GM19372 (cell line): ENCODE measurements around the gene PRSS36.
"Not testable (repeated sequence)": the region's sequence is repeated elsewhere in the genome, so short reads cannot be mapped to it uniquely, and the experiment has no call there.

Source experiments
- ATAC-seq: cut with Tn5 transposase; IDR thresholded peaks from one replicate; pipeline ENCODE4 v1.9.1; 2021; ENCODE audit warnings: mild to moderate bottlenecking, low read depth, moderate library complexity; ENCODE audit not compliant: unreplicated experiment

Gene PRSS36

GRCh38 chr16:31149894-31150890, at the start of gene PRSS36:
PRSS36 (minus strand) TSS chr16:31150066; CDS start chr16:31150035, 31 bp downstream.
- no peak for ATAC-seq

- ATAC-seq: no peak
Observed at GRCh38 chr16:31199430-31200041, 49.7 kb upstream of the PRSS36 start.

GRCh38 chr16:31198207-31198882, 48.5 kb upstream of the PRSS36 start:
- ATAC-seq: no peak

GRCh38 chr16:31196324-31197088, 46.6 kb upstream of the PRSS36 start:
- no peak for ATAC-seq

- not testable (repeated sequence) for ATAC-seq
Observed at GRCh38 chr16:31195861-31196260, 46.0 kb upstream of the PRSS36 start.

- ATAC-seq: no peak
Observed at GRCh38 chr16:31194898-31195297, 45.0 kb upstream of the PRSS36 start.

GRCh38 chr16:31193874-31194273, 44.0 kb upstream of the PRSS36 start:
- no peak for ATAC-seq

GRCh38 chr16:31192856-31193642, 43.2 kb upstream of the PRSS36 start:
- ATAC-seq: no peak

- no peak for ATAC-seq
Observed at GRCh38 chr16:31191697-31192428, 42.0 kb upstream of the PRSS36 start.

- no peak for ATAC-seq
Observed at GRCh38 chr16:31190818-31191444, 41.1 kb upstream of the PRSS36 start.

- no peak for ATAC-seq
Observed at GRCh38 chr16:31190061-31190460, 40.2 kb upstream of the PRSS36 start.

- ATAC-seq: no peak
Observed at GRCh38 chr16:31189412-31189778, 39.5 kb upstream of the PRSS36 start.

GRCh38 chr16:31188450-31189411, 38.9 kb upstream of the PRSS36 start:
- ATAC-seq: no peak

GRCh38 chr16:31187808-31188189, 37.9 kb upstream of the PRSS36 start:
- no peak for ATAC-seq

- ATAC-seq: no peak
Observed at GRCh38 chr16:31186930-31187807, 37.3 kb upstream of the PRSS36 start.

GRCh38 chr16:31186176-31186575, 36.3 kb upstream of the PRSS36 start:
- ATAC-seq: no peak
